Measurements from ENCODE around the gene TFDP1.

Gene TFDP1

DNA sequence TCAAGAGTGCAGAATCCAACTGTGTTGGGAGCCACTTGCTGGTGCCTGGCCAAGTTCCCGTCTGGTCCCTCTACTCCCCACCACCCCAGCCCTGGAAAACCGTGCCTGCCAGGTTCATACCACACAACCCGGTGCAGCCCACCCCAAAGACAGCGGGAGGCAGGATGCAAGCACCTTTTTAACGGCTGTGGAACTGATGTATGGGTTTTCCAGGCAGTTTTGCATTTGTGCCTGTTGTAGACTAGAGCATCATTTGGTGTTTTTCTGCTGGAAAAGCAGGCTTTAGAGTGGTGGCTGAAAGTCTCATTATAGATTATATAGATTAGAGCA is 13.5 kb downstream of the TFDP1 start:
- no peak for DNase-seq (ENCODE audit: low spot score)

DNA sequence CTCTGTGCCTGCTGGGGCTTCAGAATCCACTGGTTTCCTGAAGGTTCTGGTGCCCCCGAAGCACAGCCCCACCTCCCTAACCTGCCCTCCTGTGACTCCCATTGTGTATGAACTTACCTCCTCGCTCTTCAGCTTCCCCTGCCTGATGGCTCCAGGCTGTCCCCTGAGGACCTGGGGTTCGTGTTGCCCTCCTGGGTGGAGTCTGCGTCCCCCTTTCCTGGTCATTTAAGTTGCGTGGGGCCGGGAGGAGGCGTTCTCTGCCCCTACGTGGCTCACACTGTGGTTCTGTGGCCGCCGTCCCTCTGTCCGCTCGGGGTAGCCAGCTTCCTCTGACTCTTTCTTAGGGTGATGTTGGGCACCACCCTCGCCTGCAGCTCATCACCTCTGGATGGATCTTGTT is 13.9 kb downstream of the TFDP1 start:
- DNase-seq (ENCODE audit: low spot score): no peak

DNA sequence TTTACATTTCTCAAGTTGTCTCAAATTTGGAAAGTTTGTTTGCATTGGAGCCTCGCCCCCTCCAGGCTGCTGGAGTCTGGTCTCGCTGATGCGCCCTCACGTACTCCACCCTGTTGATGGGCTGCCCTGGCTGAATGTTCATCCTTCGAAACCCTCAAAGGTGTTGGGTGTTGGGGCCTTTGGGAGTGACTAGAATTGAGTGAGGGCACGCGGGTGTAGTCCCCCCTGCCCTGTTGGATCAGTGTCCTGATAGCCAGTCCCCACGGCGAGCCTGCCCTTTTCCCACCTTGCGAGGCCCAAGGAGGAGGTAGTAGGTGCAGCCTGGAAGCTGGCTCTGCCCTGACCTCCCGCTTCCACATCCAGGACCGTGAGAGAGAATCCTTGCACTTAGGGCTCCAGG is 14.8 kb downstream of the TFDP1 start:
- DNase-seq (ENCODE audit: low spot score): no peak

DNA sequence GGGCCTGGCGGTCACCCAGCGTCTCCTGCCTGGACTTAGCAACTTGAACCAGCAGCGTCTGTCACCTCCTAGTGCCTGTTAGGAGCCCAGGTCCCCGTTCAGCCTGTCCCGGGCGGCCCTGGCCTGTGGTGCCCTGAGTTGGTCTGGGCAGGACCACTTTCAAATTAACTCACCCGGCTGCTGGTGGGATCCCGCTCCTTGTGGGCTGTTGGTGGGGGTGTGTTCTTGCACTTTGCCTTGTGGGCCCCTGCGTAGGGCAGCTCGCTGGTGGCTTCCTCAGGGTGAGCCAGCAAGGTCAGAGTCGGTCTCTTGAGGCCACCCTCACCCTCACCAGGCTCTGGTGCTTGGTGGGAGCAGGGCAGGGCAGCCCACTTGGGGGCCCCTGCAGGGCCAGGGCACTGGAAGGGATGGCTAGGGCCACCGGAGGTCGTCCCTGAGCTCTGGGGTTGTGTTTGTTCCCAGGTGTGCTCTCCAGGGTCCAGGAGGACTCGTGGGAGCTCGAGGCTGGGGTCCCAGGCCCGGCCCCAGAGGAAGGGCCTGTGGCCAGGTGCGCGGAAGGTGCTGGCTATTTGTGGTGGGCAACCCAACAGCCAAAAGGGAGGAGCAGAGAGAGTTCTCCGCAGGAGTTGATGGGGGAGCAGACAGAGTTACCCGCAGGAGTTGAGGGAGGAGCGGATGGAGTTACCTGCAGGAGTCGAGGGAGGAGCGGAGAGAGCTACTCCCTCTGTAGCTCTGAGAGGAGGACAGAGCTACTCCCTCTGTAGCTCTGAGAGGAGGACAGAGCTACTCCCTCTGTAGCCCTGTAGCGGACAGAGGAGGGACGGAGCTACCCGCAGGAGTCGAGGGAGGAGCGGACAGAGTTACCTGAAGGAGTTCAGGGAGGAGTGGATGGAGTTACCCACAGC is 16.9 kb downstream of the TFDP1 start:
- DNase-seq (ENCODE audit: low spot score): no peak

DNA sequence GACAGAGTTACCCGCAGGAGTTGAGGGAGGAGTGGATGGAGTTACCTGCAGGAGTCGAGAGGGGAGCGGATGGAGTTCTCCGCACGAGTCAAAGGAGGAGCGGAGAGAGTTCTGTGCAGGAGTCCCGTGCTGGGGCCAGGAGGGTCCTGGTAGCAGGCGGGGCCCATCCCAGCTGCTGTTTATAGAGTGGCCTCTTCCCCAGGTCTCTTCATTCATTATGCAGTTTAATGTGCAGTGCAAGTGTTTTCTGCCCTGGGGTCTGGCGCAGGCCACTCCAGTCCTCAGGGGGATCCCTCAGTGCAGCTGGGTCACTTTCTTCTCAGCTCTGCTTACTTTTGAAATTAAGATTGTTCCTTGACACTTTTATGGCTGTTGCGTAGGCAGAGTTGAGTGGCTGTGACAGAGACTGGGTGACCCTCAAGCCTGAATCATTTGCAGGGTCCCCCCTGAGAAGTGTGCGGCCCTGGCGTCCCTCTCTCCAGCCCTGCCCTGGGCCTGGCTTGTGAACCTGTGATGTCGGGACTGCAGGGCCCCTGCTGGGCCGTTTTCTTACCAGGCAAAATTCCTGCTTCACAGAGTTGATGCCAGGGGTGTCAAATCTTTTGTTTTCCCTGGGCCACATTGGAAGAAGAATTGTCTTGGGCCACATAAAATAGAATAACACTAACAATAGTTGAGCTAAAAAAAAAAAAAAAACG is 17.9 kb downstream of the TFDP1 start:
- no peak for DNase-seq (ENCODE audit: low spot score)

DNA sequence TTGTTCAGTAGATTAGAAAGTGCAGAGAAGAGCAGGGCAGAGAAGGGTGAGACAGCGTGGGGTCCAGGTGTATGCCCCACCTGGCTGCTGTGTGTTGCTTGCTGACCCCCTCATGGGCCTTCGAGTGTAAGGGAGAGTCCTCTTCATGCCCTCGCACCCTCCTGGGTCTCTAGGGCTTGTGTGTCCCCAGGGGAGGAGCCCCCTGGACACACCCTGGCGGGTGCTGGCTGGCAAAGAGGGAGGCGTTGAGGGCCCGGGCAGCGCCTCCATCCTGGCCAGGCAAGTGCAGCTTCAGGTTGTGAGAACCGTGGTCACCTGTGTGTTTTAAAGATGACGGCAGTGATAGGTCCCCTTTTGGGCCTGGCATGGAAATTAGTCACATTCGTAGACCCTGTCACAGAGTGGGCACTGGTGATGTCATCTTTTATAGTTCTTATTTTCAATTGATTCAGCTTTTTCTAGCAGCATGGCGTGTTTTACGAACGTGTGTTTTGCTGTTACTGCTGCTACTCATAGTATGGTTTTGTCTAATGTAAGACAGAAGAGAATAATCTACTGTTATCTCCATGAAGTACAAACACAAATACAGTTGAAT is 18.7 kb downstream of the TFDP1 start:
- no peak for DNase-seq (ENCODE audit: low spot score)

DNA sequence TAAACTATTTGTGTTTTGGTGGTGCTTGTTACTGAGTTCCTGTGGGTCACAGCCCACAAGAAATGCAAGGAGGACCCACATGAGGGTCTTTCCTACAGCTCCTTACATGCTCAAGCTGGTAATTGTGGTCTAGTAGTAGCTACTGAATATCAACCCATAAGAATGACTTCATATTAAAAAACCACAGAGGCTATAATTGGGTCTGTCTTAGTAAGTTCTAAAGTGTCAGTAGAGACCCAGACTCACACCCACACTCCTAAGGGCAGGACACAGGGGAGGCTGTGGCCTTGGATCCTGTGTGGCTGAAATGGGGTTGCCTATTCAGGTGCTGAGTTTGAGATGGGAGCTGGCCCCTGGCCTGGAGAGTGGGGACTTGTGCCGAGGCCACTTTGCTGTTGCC is 19.6 kb downstream of the TFDP1 start:
- no peak for DNase-seq (ENCODE audit: low spot score)

DNA sequence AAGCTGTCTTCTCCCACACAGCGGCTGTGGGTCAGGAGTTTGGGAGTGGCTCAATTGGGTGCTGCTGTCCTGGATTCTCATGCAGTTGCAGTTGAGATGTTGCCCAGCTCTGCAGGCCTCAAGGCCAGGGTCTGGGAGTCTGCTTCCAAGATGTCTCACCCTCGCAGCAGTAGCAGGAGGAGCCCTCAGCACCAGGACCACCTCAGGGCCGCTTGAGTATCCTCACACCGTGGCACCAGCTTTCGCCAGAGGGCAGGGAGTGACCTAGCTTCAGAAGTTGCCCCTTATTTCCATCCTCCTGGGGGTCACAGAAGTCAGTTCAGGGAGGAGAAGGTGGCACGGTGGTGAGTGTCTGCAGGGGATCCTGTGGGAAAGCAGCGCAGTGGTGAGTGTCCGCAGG is 20.9 kb downstream of the TFDP1 start:
- DNase-seq (ENCODE audit: low spot score): no peak

DNA sequence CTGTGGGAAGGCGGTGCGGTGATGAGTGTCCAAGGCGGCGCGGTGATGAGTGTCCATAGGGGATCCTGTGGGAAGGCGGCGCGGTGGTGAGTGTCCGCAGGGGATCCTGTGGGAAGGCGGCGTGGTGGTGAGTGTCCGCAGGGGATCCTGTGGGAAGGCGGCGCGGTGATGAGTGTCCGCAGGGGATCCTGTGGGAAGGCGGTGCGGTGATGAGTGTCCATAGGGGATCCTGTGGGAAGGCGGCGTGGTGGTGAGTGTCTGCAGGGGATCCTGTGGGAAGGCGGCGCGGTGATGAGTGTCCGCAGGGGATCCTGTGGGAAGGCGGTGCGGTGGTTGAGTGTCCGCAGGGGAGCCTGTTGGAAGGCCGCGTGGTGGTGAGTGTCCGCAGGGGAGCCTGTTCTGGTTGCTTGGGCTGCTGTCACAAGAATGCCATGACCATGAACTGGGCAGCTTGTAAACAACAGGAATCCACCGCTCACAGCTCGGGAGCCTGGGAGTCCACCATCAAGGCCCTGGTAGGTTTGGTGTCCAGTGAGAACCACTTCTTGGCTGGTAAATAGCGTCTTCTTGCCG is 21.4 kb downstream of the TFDP1 start:
- no peak for DNase-seq (ENCODE audit: low spot score)

DNA sequence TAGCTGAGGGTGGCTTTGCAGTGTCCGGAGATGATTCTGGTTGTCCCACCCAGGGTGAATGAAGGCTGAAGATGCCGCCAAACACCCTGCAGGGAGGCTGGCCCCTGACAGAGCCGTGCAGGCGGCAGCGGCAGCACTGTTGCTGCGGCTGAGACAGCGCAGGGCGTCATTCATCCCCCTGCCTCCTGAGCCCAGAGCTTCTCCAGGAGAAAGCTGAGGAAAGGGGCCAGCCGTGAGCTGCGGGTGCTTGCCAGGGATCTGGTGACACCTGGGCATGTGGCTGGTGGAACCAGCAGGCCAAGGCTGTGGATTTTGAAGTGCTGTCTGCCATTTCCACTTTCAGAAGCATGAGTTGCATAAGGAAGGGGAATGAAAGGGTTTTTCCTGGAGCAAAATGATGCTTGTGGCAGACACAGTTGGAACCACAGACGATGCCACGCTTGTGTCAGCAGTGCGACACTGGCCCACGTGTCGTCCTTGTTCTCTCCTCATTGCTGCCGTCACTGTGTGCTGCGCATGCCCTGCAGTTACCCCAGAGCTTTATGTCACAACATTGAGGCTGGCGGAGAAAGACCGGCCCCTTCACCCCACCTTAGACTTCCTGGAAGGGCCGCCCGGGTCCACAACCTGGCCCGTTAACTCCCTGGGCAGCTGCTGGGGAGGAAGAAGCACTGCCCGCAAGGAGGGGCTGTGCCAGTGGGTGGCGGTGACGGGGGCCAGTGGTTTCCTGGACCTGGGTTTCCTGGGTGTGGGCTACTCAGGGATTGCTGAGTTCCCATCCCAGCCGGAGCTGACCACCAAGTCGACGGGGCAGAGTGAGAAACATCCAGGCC is 22.7 kb downstream of the TFDP1 start:
- DNase-seq (ENCODE audit: low spot score): no peak

DNA sequence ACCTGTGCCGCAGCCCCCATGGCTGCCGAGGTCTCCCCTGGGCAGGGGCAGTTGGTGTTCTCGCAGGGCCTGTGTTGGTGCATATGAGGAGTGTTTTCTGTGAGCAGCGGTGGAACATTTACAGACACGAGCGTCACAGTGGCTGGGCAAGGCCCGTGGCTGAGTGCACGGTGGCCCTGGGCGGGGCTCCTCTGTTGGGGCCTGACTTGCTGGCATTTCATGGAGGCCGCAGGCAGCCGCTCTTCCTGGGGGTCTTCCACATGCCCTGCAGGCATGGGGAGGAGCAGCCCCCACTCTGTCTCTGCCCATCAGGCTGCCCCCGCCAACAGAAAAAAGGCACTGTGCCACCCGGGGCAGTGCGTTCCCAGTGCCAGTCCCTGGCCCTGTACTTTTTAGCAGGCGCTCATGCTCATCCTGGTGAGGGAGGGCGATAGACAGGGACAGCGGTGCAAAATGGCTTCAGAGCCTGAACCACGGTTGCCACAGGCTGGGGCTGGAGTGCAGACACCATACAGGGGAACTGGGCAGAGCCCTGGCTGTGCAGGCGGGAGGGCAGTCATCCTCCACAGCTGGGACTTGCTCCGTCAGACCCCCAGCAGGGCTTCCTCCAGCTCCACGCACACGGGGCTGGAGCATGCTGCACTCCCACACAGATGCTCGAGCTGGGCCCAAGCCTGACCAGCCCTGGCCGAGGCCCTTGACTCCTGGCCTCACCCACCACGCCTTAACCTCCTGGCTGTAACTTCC is 23.5 kb downstream of the TFDP1 start:
- no peak for DNase-seq (ENCODE audit: low spot score)

DNA sequence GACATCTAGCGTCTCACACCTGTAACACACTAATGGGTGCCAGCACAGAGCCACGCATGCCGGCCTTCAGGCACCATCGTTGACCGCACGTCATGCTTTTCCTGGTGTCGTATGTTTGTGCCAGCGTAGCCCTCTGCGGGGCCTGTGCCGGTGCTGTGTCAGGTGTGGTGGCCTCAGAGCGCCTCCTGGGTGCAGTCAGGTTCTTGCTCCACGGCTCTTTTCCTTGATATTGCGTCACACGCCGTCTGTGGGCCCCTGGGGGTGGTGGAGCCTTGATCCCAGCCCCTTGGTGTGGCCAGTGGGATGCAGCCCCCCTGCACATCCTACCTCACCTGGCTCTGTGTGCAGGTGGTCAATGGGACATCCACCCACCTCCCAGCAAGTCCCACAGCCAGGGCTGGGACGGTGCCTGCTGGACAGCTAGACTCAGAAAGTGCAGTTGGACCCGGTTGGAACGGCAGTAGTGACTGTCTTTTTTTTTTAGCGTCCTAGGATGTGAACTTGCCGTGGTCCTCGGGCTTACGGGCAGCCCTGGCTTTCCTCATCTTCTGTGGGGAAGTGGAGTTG is 24.5 kb downstream of the TFDP1 start:
- no peak for DNase-seq (ENCODE audit: low spot score)

DNA sequence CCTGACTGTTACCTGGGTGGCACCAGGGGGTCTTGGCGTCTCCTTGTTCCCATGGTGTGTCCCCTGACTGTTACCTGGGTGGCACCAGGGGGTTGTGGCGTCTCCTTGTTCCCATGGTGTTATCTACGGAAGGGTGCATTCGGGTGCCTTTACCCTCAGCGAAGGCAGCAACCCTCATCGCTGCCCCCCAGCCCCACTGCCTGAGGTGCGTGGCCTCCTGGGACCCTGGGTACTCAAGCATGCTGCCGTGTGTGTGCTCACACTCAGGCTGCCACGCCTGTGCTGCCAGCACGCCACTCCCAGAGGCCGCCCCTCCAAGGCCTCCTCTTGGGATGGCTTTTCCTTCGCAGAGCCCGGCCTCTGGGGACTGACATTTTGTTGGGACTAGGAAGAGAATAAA is 25.1 kb downstream of the TFDP1 start:
- DNase-seq (ENCODE audit: low spot score): no peak

DNA sequence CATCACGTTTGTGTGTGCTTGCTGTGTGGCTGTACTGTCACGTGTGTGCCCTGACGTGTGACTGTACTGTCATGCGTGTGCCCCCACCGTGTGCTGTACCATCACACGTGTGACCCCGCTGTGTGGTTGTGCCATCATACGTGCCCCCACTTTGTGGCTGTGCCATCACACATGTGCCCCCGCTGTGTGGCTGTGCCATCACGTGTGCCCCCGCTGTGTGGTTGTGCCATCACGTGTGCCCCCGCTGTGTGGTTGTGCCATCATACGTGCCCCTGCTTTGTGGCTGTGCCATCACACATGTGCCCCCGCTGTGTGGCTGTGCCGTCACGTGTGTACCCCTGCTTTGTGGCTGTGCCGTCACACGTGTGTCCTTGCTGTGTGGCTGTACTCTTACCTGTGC is 25.7 kb downstream of the TFDP1 start:
- DNase-seq (ENCODE audit: low spot score): no peak

DNA sequence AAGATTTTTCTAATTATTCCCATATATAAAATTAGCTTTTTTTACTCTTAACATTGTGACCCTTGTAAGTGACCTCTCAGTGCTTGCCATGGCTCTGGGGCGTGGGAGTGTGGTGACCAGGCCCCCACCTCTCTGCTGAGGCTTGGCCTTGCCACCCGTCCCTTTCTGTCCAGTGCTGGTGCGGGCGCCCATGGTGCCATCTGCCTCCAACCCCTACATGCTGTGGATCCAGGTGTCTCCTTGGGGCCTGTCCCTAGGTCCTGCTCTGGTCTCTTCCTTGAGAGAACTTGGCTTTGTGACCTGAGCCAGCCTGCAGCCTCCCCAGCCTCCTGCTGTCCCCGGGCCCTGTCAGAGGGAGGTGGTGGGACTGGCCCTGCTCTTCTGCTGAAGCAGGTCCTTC is 27.4 kb downstream of the TFDP1 start:
- no peak for DNase-seq (ENCODE audit: low spot score)

DNA sequence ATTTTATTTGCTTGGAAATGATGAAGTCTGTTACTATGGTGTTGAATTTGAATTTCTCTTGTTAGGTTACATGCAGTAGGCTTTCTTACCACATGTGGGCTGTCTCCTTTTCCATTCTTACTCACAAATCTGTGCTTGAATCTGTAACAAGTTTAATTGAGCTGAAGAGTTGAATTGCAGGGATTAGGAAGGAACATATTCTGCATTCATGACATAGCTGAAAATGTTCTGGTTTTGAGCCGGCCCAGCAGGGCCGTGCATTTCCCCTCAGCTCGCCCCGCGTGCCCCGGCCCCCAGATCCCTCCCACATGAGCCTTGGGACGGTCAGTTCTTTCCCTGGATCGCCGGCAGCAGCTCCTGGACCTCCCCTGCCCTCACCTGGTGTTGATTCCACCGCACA is 28.1 kb downstream of the TFDP1 start:
- DNase-seq (ENCODE audit: low spot score): no peak

DNA sequence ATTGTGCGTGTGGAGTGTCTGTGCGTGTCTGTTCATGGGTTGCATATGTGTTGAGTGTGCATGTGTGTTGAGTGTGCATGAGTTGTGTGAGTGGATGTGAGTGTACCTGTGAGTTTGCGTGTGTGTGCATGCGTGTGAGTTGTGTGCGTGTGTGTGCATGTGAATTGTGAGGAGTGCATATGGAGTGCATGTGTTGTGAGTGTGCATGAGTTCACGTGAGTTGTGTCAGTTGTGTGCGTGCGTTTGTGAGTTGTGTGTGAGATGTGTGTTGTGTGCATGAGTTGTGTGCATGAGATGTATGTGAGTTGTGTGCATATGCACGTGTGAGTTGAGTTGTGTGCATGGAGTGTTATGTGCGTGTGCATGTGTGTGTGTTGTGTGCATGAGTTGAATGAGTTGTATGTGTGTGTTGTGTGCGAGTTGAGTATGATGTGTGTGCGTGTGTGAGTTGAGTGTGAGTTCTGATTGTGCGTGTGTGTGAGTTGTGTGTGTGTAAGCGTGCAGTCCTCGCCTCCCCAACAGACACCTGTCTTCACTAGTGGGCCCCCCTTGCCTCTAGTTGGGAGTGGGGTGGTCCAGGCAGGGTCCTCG is 29.3 kb downstream of the TFDP1 start:
- no peak for DNase-seq (ENCODE audit: low spot score)

DNA sequence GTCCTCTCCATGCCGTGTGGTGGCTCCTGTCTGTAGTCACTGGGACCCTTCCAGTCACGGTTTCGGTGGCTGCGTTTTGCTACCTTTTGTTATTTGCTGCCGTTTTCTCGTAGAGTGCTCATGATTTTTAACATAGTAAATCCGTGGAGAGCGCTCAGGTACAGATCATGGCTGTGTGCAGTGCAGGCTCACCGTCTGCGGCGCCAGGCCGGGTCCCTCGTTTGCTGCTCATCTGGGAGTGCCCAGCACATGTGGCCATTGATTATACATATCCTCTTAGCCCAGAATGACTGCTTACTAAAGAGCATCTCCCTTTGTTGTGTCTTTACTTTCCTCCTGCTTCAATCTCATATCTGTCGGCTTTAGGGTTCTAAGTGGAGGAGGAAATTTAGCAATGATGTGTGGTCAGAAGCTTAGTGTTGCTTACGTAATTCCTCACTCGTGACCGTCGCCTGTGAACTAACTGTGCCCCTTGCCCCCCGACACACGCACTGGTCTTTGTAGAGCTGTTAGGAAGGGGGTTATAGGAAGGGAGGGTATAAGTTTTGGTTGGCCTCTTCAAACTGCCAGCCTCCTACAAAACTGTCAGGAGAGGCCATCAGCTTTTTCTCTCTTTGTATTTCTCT is 31.8 kb downstream of the TFDP1 start:
- DNase-seq (ENCODE audit: low spot score): no peak

DNA sequence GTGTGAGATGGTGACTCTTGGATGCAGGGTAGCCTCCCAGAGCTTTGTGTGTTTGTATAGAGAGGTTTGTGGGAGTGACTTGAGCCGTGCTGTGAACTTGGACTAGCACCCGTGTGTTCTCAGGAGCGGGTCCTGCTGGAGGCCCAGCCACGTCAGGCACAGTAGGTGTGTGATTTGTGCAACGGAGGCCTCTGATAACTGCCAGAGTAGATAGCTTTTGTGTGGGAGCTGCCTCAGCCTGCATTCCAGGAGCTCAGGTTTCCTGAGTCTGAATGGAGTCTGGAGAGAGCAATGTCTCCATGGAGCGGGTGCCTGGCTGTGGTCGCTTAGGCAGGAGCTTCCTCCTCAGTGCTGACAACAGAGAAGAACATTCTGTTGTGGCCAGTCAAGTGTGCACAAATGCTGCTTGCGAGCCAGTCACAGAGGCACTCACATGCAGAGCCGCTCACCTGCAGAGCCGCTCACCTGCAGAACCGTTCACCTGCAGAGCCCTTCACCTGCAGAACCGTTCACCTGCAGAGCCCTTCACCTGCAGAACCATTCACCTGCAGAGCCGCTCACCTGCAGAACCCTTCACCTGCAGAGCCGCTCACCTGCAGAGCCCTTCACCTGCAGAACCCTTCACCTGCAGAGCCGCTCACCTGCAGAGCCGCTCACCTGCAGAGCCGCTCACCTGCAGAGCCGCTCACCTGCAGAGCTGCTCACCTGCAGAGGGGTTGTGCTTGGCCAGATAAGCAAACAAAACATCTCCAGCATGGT is 32.6 kb downstream of the TFDP1 start:
- no peak for DNase-seq (ENCODE audit: low spot score)

All from hepatic stellate cell (primary cell).